ENCODE results near the gene CCDC197. TPM values are rescaled to one million over a fixed set of nuclear protein-coding genes. Genes with fewer than 3 reads are reported as not detected.

Gene CCDC197
- total RNA-seq, 1 donor from 2014 or later: 0.11 TPM

GRCh38 chr14:93974833-93975232 is 22.3 kb upstream of the CCDC197 start:
- intact Hi-C loops (cut with micrococcal nuclease): loop anchor here (5.0 to 10.0 kb wide), 4 partner anchors 420 to 1547 kb away; partner anchors contain the start of gene ITPK1
- Mint-ChIP-seq H3K4me3 (ENCODE audit: low read depth) (peak overlapping the region; percentile 83), H3K27ac (peak overlapping the region; percentile 100), H3K4me1 (ENCODE audit: low read depth) (peaks cover 91% of the 10 kb centered on the region), H3K9me3 (peaks cover 8% of the 10 kb centered on the region), H3K36me3 (ENCODE audit: low read depth) (peaks cover 42% of the 10 kb centered on the region), H3K27me3 (ENCODE audit: low read depth) (no peaks in the 10 kb centered on the region)
- no peak for DNase-seq (ENCODE audit: low spot score)

GRCh38 chr14:93975791-93976476 is 21.2 kb upstream of the CCDC197 start:
- H3K9me3 Mint-ChIP-seq: peaks cover 8% of the 10 kb centered on the region
- peaks cover 42% of the 10 kb centered on the region for H3K36me3 Mint-ChIP-seq (ENCODE audit: low read depth)
- no peaks in the 10 kb centered on the region for H3K27me3 Mint-ChIP-seq (ENCODE audit: low read depth)
- intact Hi-C loops (cut with micrococcal nuclease): loop anchor here (1.0 to 10.0 kb wide), 8 partner anchors 13 to 1546 kb away; partner anchors contain the start of gene ITPK1
- H3K4me1 Mint-ChIP-seq (ENCODE audit: low read depth): peaks cover 87% of the 10 kb centered on the region
- H3K27ac Mint-ChIP-seq: peak overlapping the region; percentile 100
- peak overlapping the region; percentile 83 for H3K4me3 Mint-ChIP-seq (ENCODE audit: low read depth)
- DNase-seq (ENCODE audit: low spot score): peak; percentile 38

GRCh38 chr14:93976477-93977057 is 20.5 kb upstream of the CCDC197 start, which contains the start of gene ASB2:
TSS of gene ASB2 (minus strand) at chr14:93976570. CDS start at chr14:93964539, 12,031 bp downstream.
- Mint-ChIP-seq H3K36me3 (ENCODE audit: low read depth) (peaks cover 42% of the 10 kb centered on the region), H3K4me3 (ENCODE audit: low read depth) (peak within 1 kb of the TSS; percentile 83), H3K9me3 (peaks cover 8% of the 10 kb centered on the region), H3K27me3 (ENCODE audit: low read depth) (no peaks in the 10 kb centered on the region), H3K27ac (peak within 1 kb of the TSS; percentile 100), H3K4me1 (ENCODE audit: low read depth) (peaks cover 82% of the 10 kb centered on the region)
- peak; percentile 37 for DNase-seq (ENCODE audit: low spot score)
- intact Hi-C loops (cut with micrococcal nuclease): loop anchor here (1.0 to 10.0 kb wide), 8 partner anchors 13 to 1546 kb away; partner anchors contain the start of gene ITPK1

- Mint-ChIP-seq H3K27me3 (ENCODE audit: low read depth) (no peaks in the 10 kb centered on the region), H3K36me3 (ENCODE audit: low read depth) (peaks cover 42% of the 10 kb centered on the region), H3K9me3 (peaks cover 8% of the 10 kb centered on the region), H3K4me3 (ENCODE audit: low read depth) (peak overlapping the region; percentile 83), H3K27ac (peak overlapping the region; percentile 100), H3K4me1 (ENCODE audit: low read depth) (peaks cover 82% of the 10 kb centered on the region)
- intact Hi-C loops (cut with micrococcal nuclease): loop anchor here (5.0 to 10.0 kb wide), 4 partner anchors 418 to 1545 kb away; partner anchors contain the start of gene ITPK1
- no peak for DNase-seq (ENCODE audit: low spot score)
Measured at GRCh38 chr14:93977171-93977570, 19.9 kb upstream of the CCDC197 start.

- Mint-ChIP-seq H3K9me3 (peaks cover 8% of the 10 kb centered on the region), H3K36me3 (ENCODE audit: low read depth) (peaks cover 36% of the 10 kb centered on the region), H3K4me1 (ENCODE audit: low read depth) (peaks cover 75% of the 10 kb centered on the region), H3K4me3 (ENCODE audit: low read depth) (peak overlapping the region; percentile 18), H3K27me3 (ENCODE audit: low read depth) (no peaks in the 10 kb centered on the region), H3K27ac (peak overlapping the region; percentile 100)
- peak; percentile 83 for DNase-seq (ENCODE audit: low spot score)
- intact Hi-C loops (cut with micrococcal nuclease): loop anchor here (1.0 to 10.0 kb wide), 5 partner anchors 43 to 1544 kb away; partner anchors contain the start of gene ITPK1
Measured at GRCh38 chr14:93977790-93978581, 19.1 kb upstream of the CCDC197 start.

- peaks cover 32% of the 10 kb centered on the region for H3K36me3 Mint-ChIP-seq (ENCODE audit: low read depth)
- peaks cover 8% of the 10 kb centered on the region for H3K9me3 Mint-ChIP-seq
- no peak for DNase-seq (ENCODE audit: low spot score)
- H3K4me3 Mint-ChIP-seq (ENCODE audit: low read depth): no peak overlapping the region
- H3K27ac Mint-ChIP-seq: peak overlapping the region; percentile 100
- intact Hi-C loops (cut with micrococcal nuclease): loop anchor here (1.0 to 10.0 kb wide), 5 partner anchors 43 to 1544 kb away; partner anchors contain the start of gene ITPK1
- H3K4me1 Mint-ChIP-seq (ENCODE audit: low read depth): peaks cover 68% of the 10 kb centered on the region
- no peaks in the 10 kb centered on the region for H3K27me3 Mint-ChIP-seq (ENCODE audit: low read depth)
Measured at GRCh38 chr14:93978735-93979134, 18.4 kb upstream of the CCDC197 start.

- no peak for DNase-seq (ENCODE audit: low spot score)
- intact Hi-C loops (cut with micrococcal nuclease): no loop called here
- H3K27ac Mint-ChIP-seq: peak overlapping the region; percentile 18
- H3K27me3 Mint-ChIP-seq (ENCODE audit: low read depth): no peaks in the 10 kb centered on the region
- no peak overlapping the region for H3K4me3 Mint-ChIP-seq (ENCODE audit: low read depth)
- H3K4me1 Mint-ChIP-seq (ENCODE audit: low read depth): peaks cover 53% of the 10 kb centered on the region
- peaks cover 8% of the 10 kb centered on the region for H3K9me3 Mint-ChIP-seq
- H3K36me3 Mint-ChIP-seq (ENCODE audit: low read depth): peaks cover 23% of the 10 kb centered on the region
Measured at GRCh38 chr14:93980456-93981201, 16.5 kb upstream of the CCDC197 start.

- peaks cover 45% of the 10 kb centered on the region for H3K4me1 Mint-ChIP-seq (ENCODE audit: low read depth)
Measured at GRCh38 chr14:93981316-93982229, 15.5 kb upstream of the CCDC197 start.

GRCh38 chr14:93982230-93983007 is 14.7 kb upstream of the CCDC197 start:
- no peak for DNase-seq (ENCODE audit: low spot score)
- Mint-ChIP-seq H3K4me3 (ENCODE audit: low read depth) (no peak overlapping the region), H3K36me3 (ENCODE audit: low read depth) (peaks cover 12% of the 10 kb centered on the region), H3K27me3 (ENCODE audit: low read depth) (no peaks in the 10 kb centered on the region), H3K4me1 (ENCODE audit: low read depth) (peaks cover 36% of the 10 kb centered on the region), H3K9me3 (peaks cover 4% of the 10 kb centered on the region), H3K27ac (no peak overlapping the region)
- intact Hi-C loops (cut with micrococcal nuclease): no loop called here

More at GRCh38 chr14:93981316-93982229, 15.5 kb upstream of the CCDC197 start:
- Mint-ChIP-seq H3K4me3 (ENCODE audit: low read depth) (no peak overlapping the region), H3K36me3 (ENCODE audit: low read depth) (peaks cover 18% of the 10 kb centered on the region), H3K9me3 (peaks cover 7% of the 10 kb centered on the region), H3K27ac (no peak overlapping the region), H3K27me3 (ENCODE audit: low read depth) (no peaks in the 10 kb centered on the region)
- no peak for DNase-seq (ENCODE audit: low spot score)
- intact Hi-C loops (cut with micrococcal nuclease): no loop called here

GRCh38 chr14:93984070-93984469 is 13.0 kb upstream of the CCDC197 start:
- Mint-ChIP-seq H3K36me3 (ENCODE audit: low read depth) (peaks cover 2% of the 10 kb centered on the region), H3K27ac (no peak overlapping the region), H3K4me3 (ENCODE audit: low read depth) (no peak overlapping the region), H3K9me3 (no peaks in the 10 kb centered on the region), H3K4me1 (ENCODE audit: low read depth) (peaks cover 20% of the 10 kb centered on the region), H3K27me3 (ENCODE audit: low read depth) (no peaks in the 10 kb centered on the region)
- intact Hi-C loops (cut with micrococcal nuclease): no loop called here
- no peak for DNase-seq (ENCODE audit: low spot score)

- intact Hi-C loops (cut with micrococcal nuclease): no loop called here
- Mint-ChIP-seq H3K27ac (no peak overlapping the region), H3K27me3 (ENCODE audit: low read depth) (no peaks in the 10 kb centered on the region)
Measured at GRCh38 chr14:93984987-93985410, 12.1 kb upstream of the CCDC197 start.

More at GRCh38 chr14:93984987-93985410, 12.1 kb upstream of the CCDC197 start:
- H3K4me3 Mint-ChIP-seq (ENCODE audit: low read depth): no peak overlapping the region
- H3K9me3 Mint-ChIP-seq: no peaks in the 10 kb centered on the region
- no peak for DNase-seq (ENCODE audit: low spot score)
- peaks cover 2% of the 10 kb centered on the region for H3K36me3 Mint-ChIP-seq (ENCODE audit: low read depth)
- peaks cover 18% of the 10 kb centered on the region for H3K4me1 Mint-ChIP-seq (ENCODE audit: low read depth)
